Adipocyte (in vitro differentiated cells): ENCODE measurements around the gene KTN1.

ENCODE experiments used
- DNase-seq: peaks from one replicate; pipeline ENCODE4 v3.0.0-alpha.2; 2015; ENCODE audit warnings: low read depth
- H3K27me3 ChIP-seq: replicated peaks from 2 replicates; pipeline ENCODE4 v1.7.0; 2013; ENCODE audit warnings: mild to moderate bottlenecking, low read length, moderate library complexity; ENCODE audit not compliant: control insufficient read depth, insufficient read depth
- H3K36me3 ChIP-seq: 2 replicates; pipeline ENCODE4 v1.7.0; 2013; ENCODE audit warnings: low read length, mild to moderate bottlenecking, moderate library complexity; ENCODE audit not compliant: control insufficient read depth, insufficient read depth, severe bottlenecking
- H3K4me1 ChIP-seq: 2 replicates; pipeline ENCODE4 v1.7.0; 2013; ENCODE audit warnings: mild to moderate bottlenecking, low read length, moderate library complexity; ENCODE audit not compliant: control insufficient read depth, insufficient read depth
- H3K4me3 ChIP-seq: 2 replicates; pipeline ENCODE4 v1.7.0; 2013; ENCODE audit warnings: mild to moderate bottlenecking, low read length, moderate library complexity
- H3K9ac ChIP-seq: 2 replicates; pipeline ENCODE4 v1.7.0; 2013; ENCODE audit warnings: mild to moderate bottlenecking, low read length, moderate library complexity
- H3K9me3 ChIP-seq: 2 replicates; pipeline ENCODE4 v1.7.0; 2013; ENCODE audit warnings: mild to moderate bottlenecking, low read length, moderate library complexity; ENCODE audit not compliant: control insufficient read depth

Gene KTN1

GRCh38 chr14:55578511-55578910, 1.5 kb upstream of the KTN1 start:
- Histone ChIP-seq H3K9ac (peak overlapping the region; percentile 92), H3K27me3 (no peaks in the 10 kb centered on the region), H3K9me3 (no peaks in the 10 kb centered on the region), H3K4me3 (peak overlapping the region; percentile 96), H3K4me1 (peaks cover 19% of the 10 kb centered on the region), H3K36me3 (peaks cover 5% of the 10 kb centered on the region)
- no peak for DNase-seq

DNA sequence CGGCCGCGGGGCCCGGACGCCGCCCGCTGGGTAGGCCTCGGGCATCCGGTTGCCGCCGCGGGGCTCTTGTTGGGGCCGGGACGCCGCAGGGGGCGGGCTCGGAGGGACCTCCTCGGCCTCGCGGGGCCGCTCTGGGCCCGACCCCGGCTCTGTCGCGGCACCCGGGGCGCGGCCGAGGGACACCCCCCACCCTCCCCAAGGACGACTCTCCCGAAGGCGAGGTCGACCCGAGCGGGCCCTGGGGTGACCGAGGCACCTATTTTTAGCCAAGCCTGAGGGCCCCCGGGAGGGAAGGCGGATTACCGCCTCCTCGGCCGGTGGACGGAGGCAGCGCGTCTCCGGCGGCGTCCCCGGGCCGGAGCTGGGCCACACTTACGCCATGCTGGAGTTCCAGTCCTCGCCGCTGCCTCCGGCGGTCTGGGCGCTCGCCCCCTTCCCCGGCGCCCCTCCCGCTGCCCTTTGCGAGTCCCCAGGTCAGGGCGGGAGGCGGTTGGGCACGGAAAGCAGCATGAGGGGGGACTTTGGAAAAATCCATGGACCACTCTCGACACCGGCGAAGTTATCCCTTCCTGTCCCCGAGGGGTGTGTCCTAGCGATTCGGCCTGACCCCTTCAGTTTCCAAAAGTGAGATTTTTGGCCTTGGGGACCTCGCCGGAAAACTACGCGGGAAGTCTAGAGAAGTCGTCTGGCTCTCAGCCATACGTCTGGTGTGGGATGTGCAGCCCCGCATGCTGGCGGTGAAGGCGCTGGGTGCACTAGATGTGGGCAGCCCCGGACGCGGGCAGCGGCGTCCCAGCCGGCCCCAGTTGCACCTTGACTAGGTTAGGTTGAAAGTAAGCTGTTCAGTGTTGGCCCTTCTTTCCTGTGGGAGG, 699 bp downstream of the KTN1 start:
- H3K27me3 ChIP-seq = no peaks in the 10 kb centered on the region
- peaks cover 5% of the 10 kb centered on the region for H3K36me3 ChIP-seq
- H3K9ac ChIP-seq = peak overlapping the region; percentile 92
- H3K9me3 ChIP-seq = no peaks in the 10 kb centered on the region
- H3K4me3 ChIP-seq = peak overlapping the region; percentile 96
- peak; percentile 74 for DNase-seq
- H3K4me1 ChIP-seq = peaks cover 28% of the 10 kb centered on the region

DNA sequence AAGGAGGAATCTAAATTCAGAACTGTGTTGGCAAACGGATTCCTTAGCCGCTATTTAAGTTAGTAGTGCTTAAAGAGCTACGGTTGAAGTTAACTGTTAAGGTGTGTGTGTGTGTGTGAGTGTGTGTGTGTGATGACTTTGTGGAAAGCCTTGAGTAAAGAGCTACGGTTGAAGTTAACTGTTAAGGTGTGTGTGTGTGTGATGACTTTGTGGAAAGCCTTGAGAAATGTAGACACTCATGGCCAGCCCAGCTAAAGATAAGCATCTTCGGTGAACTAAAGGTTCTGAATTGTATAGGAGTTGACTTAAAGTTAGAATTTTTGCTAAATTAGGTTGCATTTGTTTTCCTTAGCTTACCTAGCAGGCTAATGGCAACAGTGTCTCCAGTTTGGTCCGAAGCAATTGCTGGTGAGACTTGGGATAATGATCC, 1.4 kb downstream of the KTN1 start:
- Histone ChIP-seq H3K4me3 (peak overlapping the region; percentile 96), H3K27me3 (no peaks in the 10 kb centered on the region), H3K4me1 (peaks cover 34% of the 10 kb centered on the region), H3K9ac (peak overlapping the region; percentile 92), H3K9me3 (no peaks in the 10 kb centered on the region), H3K36me3 (peaks cover 5% of the 10 kb centered on the region)
- DNase-seq = peak; percentile 28

- DNase-seq = no peak
- Histone ChIP-seq H3K9ac (no peak overlapping the region), H3K4me1 (peaks cover 45% of the 10 kb centered on the region), H3K9me3 (no peaks in the 10 kb centered on the region), H3K4me3 (no peak overlapping the region), H3K27me3 (no peaks in the 10 kb centered on the region), H3K36me3 (no peaks in the 10 kb centered on the region)
Observed at GRCh38 chr14:55582746-55583145, 2.7 kb downstream of the KTN1 start.

DNA sequence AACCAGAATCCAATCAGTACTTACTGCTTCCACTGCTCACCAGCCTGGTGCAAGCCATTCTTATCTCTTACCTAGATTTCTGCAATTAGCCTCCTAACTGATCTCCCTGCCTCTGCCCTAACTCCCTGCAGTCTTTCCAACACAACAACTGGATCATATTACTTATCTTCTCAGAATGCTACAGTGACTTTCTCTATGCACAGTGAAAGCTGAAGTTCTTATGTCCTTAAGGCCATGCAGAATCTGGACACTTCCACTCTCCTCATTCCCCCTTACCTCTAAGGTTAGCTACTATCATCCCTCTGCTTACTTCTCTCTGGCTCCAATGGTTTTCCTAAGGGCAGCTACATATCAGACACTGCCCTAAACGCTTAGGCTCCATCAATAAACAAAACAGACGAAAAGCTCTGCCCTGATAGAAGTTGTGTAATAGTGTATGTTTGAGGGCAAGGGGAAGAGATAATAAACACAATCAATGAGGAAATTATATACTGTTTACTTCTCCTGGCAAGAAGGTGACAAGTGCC, 4.0 kb downstream of the KTN1 start:
- H3K27me3 ChIP-seq = no peaks in the 10 kb centered on the region
- H3K9me3 ChIP-seq = no peaks in the 10 kb centered on the region
- H3K4me3 ChIP-seq = no peak overlapping the region
- H3K4me1 ChIP-seq = peaks cover 53% of the 10 kb centered on the region
- H3K9ac ChIP-seq = no peak overlapping the region
- DNase-seq = peak; percentile 50
- no peaks in the 10 kb centered on the region for H3K36me3 ChIP-seq

DNA sequence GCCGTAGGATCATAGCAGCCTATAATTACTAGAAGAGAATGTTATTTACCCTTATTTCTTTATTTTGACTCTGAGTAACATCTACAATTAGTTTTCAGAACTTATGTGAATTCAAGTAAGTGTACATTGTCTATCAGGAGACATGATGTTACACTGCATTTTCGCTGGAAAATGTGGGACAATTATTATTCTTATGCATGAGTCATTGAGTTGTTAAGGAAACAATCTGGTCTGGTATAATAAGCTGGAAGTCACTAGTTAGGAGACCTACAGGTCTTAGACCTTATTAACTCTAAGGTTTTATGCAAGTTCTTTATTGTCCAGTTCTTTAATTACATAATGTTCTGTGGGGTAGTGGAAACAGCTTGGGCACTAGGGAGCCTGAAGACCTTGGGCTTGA, 5.8 kb downstream of the KTN1 start:
- no peaks in the 10 kb centered on the region for H3K27me3 ChIP-seq
- DNase-seq = peak; percentile 53
- no peak overlapping the region for H3K4me3 ChIP-seq
- H3K4me1 ChIP-seq = peaks cover 57% of the 10 kb centered on the region
- H3K9ac ChIP-seq = no peak overlapping the region
- no peaks in the 10 kb centered on the region for H3K36me3 ChIP-seq
- no peaks in the 10 kb centered on the region for H3K9me3 ChIP-seq

- Histone ChIP-seq H3K4me3 (no peak overlapping the region), H3K9ac (no peak overlapping the region), H3K4me1 (peaks cover 55% of the 10 kb centered on the region), H3K36me3 (no peaks in the 10 kb centered on the region), H3K9me3 (no peaks in the 10 kb centered on the region), H3K27me3 (no peaks in the 10 kb centered on the region)
- DNase-seq = peak; percentile 39
Observed at GRCh38 chr14:55586411-55586810, 6.4 kb downstream of the KTN1 start.

GRCh38 chr14:55587847-55588246, 7.8 kb downstream of the KTN1 start:
- H3K4me1 ChIP-seq = peaks cover 42% of the 10 kb centered on the region
- no peak overlapping the region for H3K4me3 ChIP-seq
- H3K9me3 ChIP-seq = no peaks in the 10 kb centered on the region
- no peaks in the 10 kb centered on the region for H3K36me3 ChIP-seq
- H3K27me3 ChIP-seq = no peaks in the 10 kb centered on the region
- DNase-seq = no peak
- no peak overlapping the region for H3K9ac ChIP-seq

DNA sequence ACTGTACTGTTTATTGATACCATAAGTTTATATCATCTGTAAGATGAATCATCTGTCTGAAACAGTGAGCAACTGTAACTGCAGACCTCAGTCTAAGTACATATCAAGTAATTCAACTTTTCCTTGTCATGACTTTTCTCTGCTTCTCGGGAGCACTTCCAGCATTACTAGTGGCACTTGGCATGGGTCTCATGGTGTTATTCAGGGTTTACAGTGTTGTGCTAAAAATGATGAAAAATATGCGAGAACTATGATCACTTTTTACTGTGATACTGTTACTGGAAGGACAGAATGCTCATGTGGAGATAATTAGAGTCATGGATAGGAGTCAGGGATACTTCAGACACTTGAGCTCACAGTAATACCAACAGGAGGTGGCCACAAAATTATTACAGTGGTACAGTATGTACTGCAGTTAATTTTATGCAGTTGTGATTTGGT, 8.3 kb downstream of the KTN1 start:
- peak; percentile 57 for DNase-seq
- peaks cover 42% of the 10 kb centered on the region for H3K4me1 ChIP-seq

DNA sequence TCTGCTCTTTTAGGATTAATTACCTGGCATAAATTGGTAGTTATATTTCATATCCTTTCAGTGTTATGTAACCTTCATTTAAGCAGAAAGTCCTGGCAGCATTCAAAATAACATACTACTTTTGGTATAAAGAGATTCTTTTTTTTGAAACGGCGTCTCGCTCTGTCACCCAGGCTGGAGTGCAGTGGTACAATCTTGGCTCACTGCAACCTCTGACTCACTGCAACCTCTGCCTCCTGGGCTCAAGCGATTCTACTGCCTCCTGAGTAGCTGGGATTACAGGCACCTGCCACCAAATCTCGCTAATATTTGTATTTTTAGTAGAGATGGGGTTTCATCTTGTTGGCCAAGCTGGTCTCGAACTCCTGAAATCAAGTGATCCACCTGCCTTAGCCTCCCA, 9.2 kb downstream of the KTN1 start:
- Histone ChIP-seq H3K9me3 (no peaks in the 10 kb centered on the region), H3K36me3 (no peaks in the 10 kb centered on the region), H3K27me3 (no peaks in the 10 kb centered on the region), H3K4me3 (no peak overlapping the region), H3K9ac (no peak overlapping the region), H3K4me1 (peaks cover 46% of the 10 kb centered on the region)
- no peak for DNase-seq

More for the DNA sequence above, 8.3 kb downstream of the KTN1 start:
- no peaks in the 10 kb centered on the region for H3K9me3 ChIP-seq
- H3K4me3 ChIP-seq = peak overlapping the region; percentile 12
- H3K9ac ChIP-seq = no peak overlapping the region
- no peaks in the 10 kb centered on the region for H3K27me3 ChIP-seq
- H3K36me3 ChIP-seq = no peaks in the 10 kb centered on the region

DNA sequence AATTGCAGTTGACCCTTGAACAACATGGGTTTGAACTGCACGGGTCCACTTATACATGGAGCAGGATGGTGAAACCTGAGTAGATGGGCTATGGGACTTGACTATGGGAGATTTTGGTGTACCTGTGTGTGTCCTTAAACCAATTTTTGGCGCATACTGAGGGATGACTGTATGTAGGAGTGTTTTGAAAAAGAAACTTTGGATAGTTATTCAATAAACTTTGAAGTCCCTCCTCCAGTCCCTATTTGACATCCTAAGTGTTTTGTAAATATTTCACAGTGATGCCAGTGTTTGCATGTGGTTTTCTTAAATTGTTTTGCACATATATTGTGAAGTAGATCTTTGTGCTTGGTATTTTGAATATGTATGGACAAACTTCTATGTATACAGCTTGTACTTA, 12.4 kb downstream of the KTN1 start:
- Histone ChIP-seq H3K9me3 (no peaks in the 10 kb centered on the region), H3K9ac (no peak overlapping the region), H3K36me3 (no peaks in the 10 kb centered on the region), H3K4me1 (peaks cover 29% of the 10 kb centered on the region), H3K4me3 (no peak overlapping the region), H3K27me3 (no peaks in the 10 kb centered on the region)
- no peak for DNase-seq
